C4-2B (cell line): ENCODE results near the gene POU3F3.

ENCODE experiments used
- CTCF ChIP-seq: fragments of 450-650 bp; conservative IDR thresholded peaks from 2 replicates; pipeline ENCODE4 v1.5.1; 2017; ENCODE audit warnings: mild to moderate bottlenecking
- ZFX ChIP-seq: fragments of 450-650 bp; IDR thresholded peaks from 2 replicates; pipeline ENCODE4 v1.6.1; 2017

- TF ChIP-seq CTCF, result no peak
- TF ChIP-seq ZFX, result no peak
Measured at GRCh38 chr2:104856973-104857261, 3.0 kb downstream of the POU3F3 start.
